Cardiac septum (tissue), 1 donor: ENCODE data around the gene C7orf57. TPM values are rescaled to one million over a fixed set of nuclear protein-coding genes. Genes with fewer than 3 reads are reported as not detected.
"Not testable (repeated sequence)": the region's sequence is repeated elsewhere in the genome, so short reads cannot be mapped to it uniquely, and the experiment has no call there.

Experiments used
- DNase-seq: peaks from one replicate; pipeline ENCODE4 v3.0.0-alpha.2; 2020; ENCODE audit warnings: low spot score
- intact Hi-C: fragments of 100-400 bp; cut with DNase I; formaldehyde crosslinking; loops from one replicate; pipeline ENCODE4 v1.14.0; 2022
- long read RNA-seq: library from polyadenylated mRNA; unstranded; transcript quantifications from one replicate; pipeline ENCODE4 v2.0.0, GENCODE V29; 2021
- total RNA-seq: library from RNA; stranded (reverse); fragmentation: NEBNext Ultra II Directional; extraction: Animal tissue kit (Norgen Biotek cat#: 25700); gene quantifications from one replicate; pipeline ENCODE4 v1.2.1, GENCODE V29; 2021
- donor health status: DM: no; HTN: no; CAD: no.

The C7orf57 gene
- total RNA-seq, result not detected
- long read RNA-seq, result 0 reads

- intact Hi-C loops, result loop anchor here (5.0 kb wide), 2 partner anchors 43 to 52 kb away; partner anchors contain the start of gene UPP1
- peak; percentile 96 for DNase-seq
Measured at GRCh38 chr7:48035301-48035966, at the start of gene C7orf57. Gene C7orf57, plus strand, starts transcription at chr7:48035543. Its CDS starts 766 bp downstream, at chr7:48036309.

DNA sequence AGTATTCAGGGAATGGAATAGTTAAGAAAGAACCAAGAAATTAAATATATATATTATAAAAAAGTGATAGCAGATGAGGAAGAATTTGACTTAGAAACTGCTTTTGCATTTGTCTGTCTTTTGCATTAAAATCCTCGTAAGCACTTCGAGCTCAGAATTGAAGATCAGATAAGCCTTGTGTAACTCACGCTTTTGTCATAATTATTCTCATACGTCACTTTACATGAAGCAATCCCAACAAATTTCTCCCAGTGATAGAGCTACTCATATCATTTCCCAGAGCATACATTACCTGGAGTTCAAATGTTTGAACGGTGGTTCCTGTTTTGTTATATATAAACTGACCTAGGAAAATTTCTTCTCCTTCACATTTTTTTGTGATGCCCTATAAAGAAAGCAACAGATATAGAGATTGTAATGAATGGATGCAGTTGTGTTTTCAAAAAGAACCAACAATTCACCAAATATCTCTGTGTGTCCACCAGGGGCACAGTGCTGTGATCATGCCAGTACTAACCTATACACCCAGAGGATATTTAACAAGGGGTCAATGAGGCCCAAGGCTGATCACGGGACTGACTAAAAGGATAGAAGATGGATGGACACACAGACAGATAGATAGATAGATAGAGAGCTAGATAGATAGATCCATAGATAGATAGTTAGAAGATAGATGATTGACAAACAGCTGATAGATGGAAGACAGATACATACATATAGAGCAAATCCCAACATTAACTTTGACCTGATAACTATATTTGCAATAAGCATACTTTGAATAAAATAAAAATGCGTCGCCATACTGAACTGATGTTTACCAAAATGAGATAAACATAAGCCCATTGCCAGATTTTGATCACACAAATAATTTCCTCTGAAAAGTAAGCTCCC is 46.6 kb upstream of the C7orf57 start:
- DNase-seq, result no peak
- intact Hi-C loops, result no loop called here

DNA sequence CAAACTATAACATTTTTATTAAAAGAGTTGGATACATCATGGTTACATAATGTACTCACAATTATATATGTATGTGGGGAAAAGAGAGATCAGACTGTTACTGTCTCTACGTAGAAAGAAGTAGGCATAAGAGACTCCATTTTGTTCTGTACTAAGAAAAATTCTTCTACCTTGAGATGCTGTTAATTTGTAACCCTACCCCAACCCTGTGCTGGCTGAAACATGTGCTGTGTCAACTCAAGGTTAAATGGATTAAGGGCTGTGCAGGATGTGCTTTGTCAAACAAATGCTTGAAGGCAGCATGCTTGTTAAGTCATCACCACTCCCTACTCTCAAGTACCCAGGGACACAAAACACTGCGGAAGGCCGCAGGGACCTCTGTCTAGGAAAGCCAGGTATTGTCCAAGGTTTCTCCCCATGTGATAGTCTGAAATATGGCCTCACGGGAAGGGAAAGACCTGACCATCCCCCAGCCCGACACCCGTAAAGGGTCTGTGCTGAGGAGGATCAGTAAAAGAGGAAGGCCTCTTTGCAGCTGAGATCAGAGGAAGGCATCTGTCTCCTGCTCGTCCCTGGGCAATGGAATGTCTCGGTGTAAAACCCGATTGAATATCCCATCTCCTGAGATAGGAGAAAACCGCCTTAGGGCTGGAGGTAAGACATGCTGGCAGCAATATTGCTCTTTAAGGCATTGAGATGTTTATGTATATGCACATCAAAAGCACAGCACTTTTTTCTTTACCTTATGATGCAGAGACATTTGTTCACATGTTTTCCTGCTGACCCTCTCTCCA is 45.5 kb upstream of the C7orf57 start:
- intact Hi-C loops, result loop anchor here (5.0 kb wide), 2 partner anchors 47 to 97 kb away; partner anchors contain the start of genes C7orf57 and UPP1

GRCh38 chr7:47990592-47990991 is 44.8 kb upstream of the C7orf57 start:
- intact Hi-C loops, result loop anchor here (5.0 kb wide), 2 partner anchors 47 to 97 kb away; partner anchors contain the start of genes C7orf57 and UPP1
- no peak for DNase-seq

More for the DNA sequence above, 45.5 kb upstream of the C7orf57 start:
- not testable (repeated sequence) for DNase-seq

GRCh38 chr7:47991270-47991669 is 44.1 kb upstream of the C7orf57 start:
- no peak for DNase-seq
- intact Hi-C loops, result loop anchor here (1.0 to 5.0 kb wide), 3 partner anchors 46 to 118 kb away; partner anchors contain the start of genes C7orf57 and UPP1

GRCh38 chr7:47991741-47992311 is 43.5 kb upstream of the C7orf57 start:
- peak; percentile 92 for DNase-seq
- intact Hi-C loops, result loop anchor here (1.0 to 5.0 kb wide), 3 partner anchors 45 to 117 kb away; partner anchors contain the start of genes C7orf57 and UPP1

- intact Hi-C loops, result loop anchor here (5.0 kb wide), 2 partner anchors 45 to 95 kb away; partner anchors contain the start of genes C7orf57 and UPP1
Measured at GRCh38 chr7:47992446-47992845, 42.9 kb upstream of the C7orf57 start.

DNA sequence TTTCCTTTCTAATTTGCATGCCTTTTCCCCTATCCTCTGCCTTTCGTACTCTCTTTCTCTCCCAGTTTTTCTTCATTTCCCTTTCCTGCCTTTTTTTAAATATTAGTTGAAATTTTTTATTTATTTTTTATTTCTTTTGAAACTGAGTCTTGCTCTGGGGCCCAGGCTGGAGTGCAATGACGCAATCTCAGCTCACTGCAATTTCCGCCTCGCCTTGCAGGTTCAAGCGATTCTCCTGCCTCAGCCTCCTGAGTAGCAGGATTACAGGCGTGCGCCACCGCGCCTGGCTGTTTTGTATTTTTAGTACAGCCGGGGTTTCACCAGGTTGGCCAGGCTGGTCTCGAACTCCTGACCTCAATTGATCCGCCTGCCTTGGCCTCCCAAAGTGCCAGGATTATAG is 35.9 kb upstream of the C7orf57 start:
- DNase-seq, result no peak
- intact Hi-C loops, result no loop called here

More at GRCh38 chr7:47992446-47992845, 42.9 kb upstream of the C7orf57 start:
- no peak for DNase-seq

- intact Hi-C loops, result not testable (repeated sequence)
Measured at GRCh38 chr7:48000164-48000563, 35.2 kb upstream of the C7orf57 start.

GRCh38 chr7:48004032-48004431 is 31.3 kb upstream of the C7orf57 start:
- intact Hi-C loops, result no loop called here
- DNase-seq, result no peak

More at GRCh38 chr7:48000164-48000563, 35.2 kb upstream of the C7orf57 start:
- DNase-seq, result not testable (repeated sequence)

- DNase-seq, result no peak
- intact Hi-C loops, result no loop called here
Measured at GRCh38 chr7:48004638-48005037, 30.7 kb upstream of the C7orf57 start.

DNA sequence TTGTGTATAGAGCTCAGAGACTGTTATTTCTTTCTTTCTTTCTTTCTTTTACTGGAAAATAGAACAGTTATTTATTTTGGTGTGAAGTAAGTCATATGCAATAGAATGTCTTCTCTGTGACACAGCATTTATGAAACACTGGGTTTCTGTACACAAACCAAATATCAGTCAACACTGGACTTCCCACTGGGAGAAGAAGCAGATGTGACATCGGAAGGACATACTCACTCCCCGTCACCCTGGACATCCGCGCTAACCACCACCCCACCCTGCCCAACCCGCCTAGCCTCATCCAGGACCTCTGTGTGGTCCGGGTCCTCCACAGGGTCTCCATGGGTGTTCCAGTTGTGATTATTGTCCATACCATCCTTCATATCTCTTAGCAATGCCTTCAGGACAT is 28.5 kb upstream of the C7orf57 start:
- intact Hi-C loops, result no loop called here
- DNase-seq, result no peak

DNA sequence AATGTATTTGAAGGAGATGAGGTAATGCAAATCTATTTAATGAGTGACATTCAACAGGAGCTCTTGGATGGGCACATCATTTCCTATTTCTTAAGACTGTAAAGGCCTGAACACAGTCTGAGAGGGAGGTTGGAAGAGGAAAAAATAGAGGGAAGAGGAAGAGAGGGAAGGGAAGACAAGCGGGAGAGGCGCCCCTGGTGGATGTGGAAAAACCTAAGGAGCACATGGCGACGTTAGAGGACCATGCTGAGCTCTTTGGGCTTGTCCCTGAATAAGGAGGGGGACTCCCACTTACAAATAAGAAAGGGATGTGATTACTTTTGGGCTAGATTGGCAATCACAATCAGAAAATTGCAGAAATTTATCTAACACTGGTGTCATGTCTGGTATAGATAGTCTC is 26.1 kb upstream of the C7orf57 start:
- intact Hi-C loops, result no loop called here

GRCh38 chr7:48009954-48010353 is 25.4 kb upstream of the C7orf57 start:
- intact Hi-C loops, result no loop called here
- no peak for DNase-seq

More for the DNA sequence above, 26.1 kb upstream of the C7orf57 start:
- DNase-seq, result no peak

DNA sequence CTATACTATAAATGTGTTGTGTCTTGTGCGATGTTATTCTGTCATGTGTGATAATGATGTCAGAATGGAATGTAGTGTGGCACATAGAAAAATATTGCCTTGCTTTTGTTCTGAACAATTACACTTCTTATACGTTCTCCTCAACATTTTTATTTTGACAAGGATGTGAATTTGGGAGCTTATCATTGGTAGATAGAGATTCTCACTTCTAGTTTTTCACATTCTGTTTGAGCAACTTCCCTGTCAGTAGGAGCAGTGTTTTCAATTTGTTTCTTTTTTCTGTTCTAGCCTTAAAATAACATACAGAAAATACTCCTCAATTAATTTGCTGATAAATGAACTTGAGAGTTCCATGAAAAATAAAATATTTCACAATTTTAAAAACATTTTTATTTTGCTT is 24.0 kb upstream of the C7orf57 start:
- DNase-seq, result no peak
- intact Hi-C loops, result no loop called here

DNA sequence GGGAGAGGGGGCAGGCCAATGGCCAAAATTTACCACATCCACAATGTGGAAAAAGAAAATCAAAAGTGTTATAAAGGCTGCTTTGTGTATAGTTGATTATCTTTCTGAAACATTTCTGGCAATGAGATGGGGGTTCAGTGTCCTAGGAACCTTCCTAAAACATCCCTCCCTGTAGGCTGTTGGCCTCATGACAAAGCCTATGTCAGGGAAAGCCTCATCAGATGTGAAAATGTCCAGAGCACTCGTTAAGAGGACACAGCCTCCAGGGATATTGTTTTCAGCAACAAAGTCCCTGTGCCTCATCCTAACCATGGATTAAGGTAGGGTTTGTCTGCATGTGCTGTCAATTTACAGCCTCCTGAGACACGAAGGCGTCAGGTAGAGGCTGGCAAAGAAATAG is 23.4 kb upstream of the C7orf57 start:
- intact Hi-C loops, result no loop called here
- no peak for DNase-seq

- DNase-seq, result no peak
Measured at GRCh38 chr7:48016641-48017040, 18.7 kb upstream of the C7orf57 start.

DNA sequence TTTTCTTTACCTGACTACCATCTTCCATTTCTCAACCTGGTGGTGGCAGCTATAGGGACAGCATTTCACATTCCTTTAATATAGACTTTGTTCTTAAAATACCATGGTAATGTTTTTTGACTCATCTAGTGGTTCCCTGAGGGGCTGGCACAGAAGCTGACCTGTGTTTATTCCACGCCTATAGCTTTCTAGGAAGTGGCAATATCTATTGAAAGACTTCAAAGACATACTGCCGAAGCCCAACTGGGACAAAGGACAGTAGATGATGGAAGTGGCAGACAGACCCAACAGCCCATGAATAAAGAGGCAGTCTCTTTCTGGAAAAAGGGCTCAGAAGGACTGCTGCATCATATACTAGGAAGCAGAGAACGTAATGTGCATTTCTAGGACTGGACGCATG is 17.7 kb upstream of the C7orf57 start:
- no peak for DNase-seq
- intact Hi-C loops, result no loop called here

More at GRCh38 chr7:48016641-48017040, 18.7 kb upstream of the C7orf57 start:
- intact Hi-C loops, result no loop called here

GRCh38 chr7:48025624-48026023 is 9.7 kb upstream of the C7orf57 start:
- intact Hi-C loops, result no loop called here
- no peak for DNase-seq
